ENCODE results near the gene FBXO31.

FBXO31 gene

DNA sequence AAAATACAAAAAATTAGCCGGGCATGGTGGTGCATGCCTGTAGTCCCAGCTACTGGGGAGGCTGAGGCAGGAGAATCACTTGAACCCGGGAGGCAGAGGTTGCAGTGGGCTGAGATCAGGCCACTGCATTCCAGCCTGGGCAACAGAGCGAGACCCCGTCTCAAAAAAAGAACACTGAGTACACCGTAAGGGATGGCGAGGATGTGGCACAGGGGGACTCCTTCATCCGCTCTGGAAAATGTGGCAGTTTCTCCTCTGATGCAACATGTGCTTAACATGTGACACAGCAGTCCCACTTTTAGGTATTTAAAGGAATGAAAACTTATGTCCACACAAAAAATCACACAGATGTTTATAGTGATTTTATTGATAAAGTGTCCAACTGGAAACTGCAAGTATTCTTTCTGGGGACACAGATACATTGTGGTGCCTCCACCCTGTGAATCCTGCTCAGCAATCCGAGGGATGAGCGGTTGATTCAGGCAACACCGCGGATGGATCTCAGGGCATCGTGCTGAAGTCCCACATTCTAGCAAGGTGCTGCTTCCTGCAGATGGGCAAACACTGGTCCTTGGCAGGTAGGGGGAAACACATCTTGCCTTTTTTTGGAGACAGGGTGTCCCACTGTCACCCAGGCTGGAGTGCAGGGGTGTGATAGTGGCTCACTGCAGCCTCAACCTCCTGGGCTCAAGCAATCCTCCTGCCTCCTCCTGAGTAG, 62.9 kb downstream of the FBXO31 start:
- WGBS, 2 donors (ENCODE audit: extremely low coverage in 2 of 2, insufficient read length in 2 of 2, insufficient replicate concordance in 1 of 2) = no CpG with 5 or more reads among the region's 12 CpGs
- H3K14ac ChIP-seq (ENCODE audit: low read length) = no peak overlapping the region
- no peak overlapping the region for H4K91ac ChIP-seq (ENCODE audit: low read depth, low read length, poor library complexity)
- no peak overlapping the region for H3K9ac ChIP-seq (ENCODE audit: low read depth, low read length, poor library complexity)
- H2BK120ac ChIP-seq (ENCODE audit: low read depth, low read length) = no peak overlapping the region
- no peak overlapping the region for H2AFZ ChIP-seq (ENCODE audit: low read length)
- no peak overlapping the region for H2BK15ac ChIP-seq (ENCODE audit: low read length)
- peak overlapping the region in 1 of 2 donors; percentile 41 for H3K4me3 ChIP-seq (ENCODE audit: low read length in 2 of 2)
- no peak overlapping the region for H3K23ac ChIP-seq (ENCODE audit: low read depth, low read length, poor library complexity)
- H3K36me3 ChIP-seq (replicated peaks in 1 of 2; ENCODE audit: control insufficient read depth in 2 of 2, insufficient read depth in 2 of 2, low read length in 2 of 2) = peaks cover 4 to 11% of the 10 kb centered on the region in 2 donors
- H3K9me3 ChIP-seq (replicated peaks in 1 of 2; ENCODE audit: control insufficient read depth in 2 of 2, insufficient read depth in 1 of 2, low read depth in 1 of 2, low read length in 2 of 2) = no peaks in the 10 kb centered on the region
- H3K4ac ChIP-seq (ENCODE audit: low read length) = no peak overlapping the region
- H2BK12ac ChIP-seq (ENCODE audit: low read length) = no peak overlapping the region
- H2BK5ac ChIP-seq (ENCODE audit: low read length) = no peak overlapping the region
- H3K79me1 ChIP-seq (ENCODE audit: low read depth, low read length) = peaks cover 12% of the 10 kb centered on the region
- no peak for DNase-seq (ENCODE audit: low spot score)
- H3K27ac ChIP-seq (replicated peaks; ENCODE audit: low read length) = no peak overlapping the region
- no peak overlapping the region for H2AK5ac ChIP-seq (ENCODE audit: low read depth, low read length)
- H4K8ac ChIP-seq (ENCODE audit: low read depth, low read length) = no peak overlapping the region
- peaks cover 5 to 12% of the 10 kb centered on the region in 2 donors for H3K4me1 ChIP-seq (ENCODE audit: control insufficient read depth in 2 of 2, insufficient read depth in 1 of 2, low read depth in 1 of 2, low read length in 2 of 2)
- H3K27me3 ChIP-seq (ENCODE audit: control insufficient read depth in 3 of 3, insufficient read depth in 3 of 3, low read depth in 1 of 3, low read length in 3 of 3) = no peaks in the 10 kb centered on the region
- no peak overlapping the region for H3K18ac ChIP-seq (ENCODE audit: low read length)
- no peak overlapping the region for H3K4me2 ChIP-seq (ENCODE audit: insufficient read depth, low read length, poor library complexity, severe bottlenecking)

GRCh38 chr16:87319997-87320491, 63.5 kb downstream of the FBXO31 start:
- peak overlapping the region; percentile 52 for H3K23ac ChIP-seq (ENCODE audit: low read depth, low read length, poor library complexity)
- no CpG with 5 or more reads among the region's 7 CpGs for whole genome bisulfite sequencing, 2 donors (ENCODE audit: extremely low coverage in 2 of 2, insufficient read length in 2 of 2, insufficient replicate concordance in 1 of 2)

DNA sequence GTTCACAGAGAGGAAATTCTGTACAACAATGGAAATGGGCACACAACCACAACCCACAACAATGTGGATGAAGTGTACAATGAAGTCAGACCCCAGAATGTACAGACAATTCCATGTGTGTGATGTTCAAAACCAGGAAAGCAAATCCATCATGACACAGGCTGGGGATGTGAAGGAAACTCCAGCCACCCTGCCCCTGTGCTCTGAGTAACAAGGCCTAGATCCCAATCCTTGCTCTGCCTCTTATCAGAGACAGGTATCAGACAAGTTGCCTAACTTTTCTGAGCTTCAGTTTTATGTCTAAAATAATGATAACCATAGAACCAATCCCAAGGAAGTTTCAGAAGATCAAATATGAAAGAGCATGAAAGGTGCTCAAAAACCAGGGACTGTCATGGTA, 64.6 kb downstream of the FBXO31 start:
- H3K27me3 ChIP-seq (ENCODE audit: control insufficient read depth in 3 of 3, insufficient read depth in 3 of 3, low read depth in 1 of 3, low read length in 3 of 3) = no peaks in the 10 kb centered on the region
- peak overlapping the region in 1 of 2 donors; percentile 98 for H3K4me3 ChIP-seq (ENCODE audit: low read length in 2 of 2)

More at GRCh38 chr16:87319997-87320491, 63.5 kb downstream of the FBXO31 start:
- H3K27ac ChIP-seq (replicated peaks; ENCODE audit: low read length) = no peak overlapping the region
- H3K4me3 ChIP-seq (ENCODE audit: low read length in 2 of 2) = no peak overlapping the region
- H3K9ac ChIP-seq (ENCODE audit: low read depth, low read length, poor library complexity) = no peak overlapping the region
- H2AK5ac ChIP-seq (ENCODE audit: low read depth, low read length) = no peak overlapping the region
- H3K4ac ChIP-seq (ENCODE audit: low read length) = no peak overlapping the region
- no peak overlapping the region for H4K8ac ChIP-seq (ENCODE audit: low read depth, low read length)
- H3K9me3 ChIP-seq (replicated peaks in 1 of 2; ENCODE audit: control insufficient read depth in 2 of 2, insufficient read depth in 1 of 2, low read depth in 1 of 2, low read length in 2 of 2) = no peaks in the 10 kb centered on the region
- no peak overlapping the region for H3K4me2 ChIP-seq (ENCODE audit: insufficient read depth, low read length, poor library complexity, severe bottlenecking)
- no peak overlapping the region for H2BK12ac ChIP-seq (ENCODE audit: low read length)
- H3K79me1 ChIP-seq (ENCODE audit: low read depth, low read length) = peaks cover 10% of the 10 kb centered on the region
- H3K14ac ChIP-seq (ENCODE audit: low read length) = no peak overlapping the region
- no peak overlapping the region for H2AFZ ChIP-seq (ENCODE audit: low read length)
- no peak overlapping the region for H2BK5ac ChIP-seq (ENCODE audit: low read length)
- peaks cover 4 to 11% of the 10 kb centered on the region in 2 donors for H3K36me3 ChIP-seq (replicated peaks in 1 of 2; ENCODE audit: control insufficient read depth in 2 of 2, insufficient read depth in 2 of 2, low read length in 2 of 2)
- no peak overlapping the region for H2BK120ac ChIP-seq (ENCODE audit: low read depth, low read length)
- H2BK15ac ChIP-seq (ENCODE audit: low read length) = no peak overlapping the region
- DNase-seq (ENCODE audit: low spot score) = no peak
- no peaks in the 10 kb centered on the region for H3K27me3 ChIP-seq (ENCODE audit: control insufficient read depth in 3 of 3, insufficient read depth in 3 of 3, low read depth in 1 of 3, low read length in 3 of 3)
- H3K18ac ChIP-seq (ENCODE audit: low read length) = no peak overlapping the region
- H3K4me1 ChIP-seq (ENCODE audit: control insufficient read depth in 2 of 2, insufficient read depth in 1 of 2, low read depth in 1 of 2, low read length in 2 of 2) = peaks cover 5 to 12% of the 10 kb centered on the region in 2 donors
- no peak overlapping the region for H4K91ac ChIP-seq (ENCODE audit: low read depth, low read length, poor library complexity)

DNA sequence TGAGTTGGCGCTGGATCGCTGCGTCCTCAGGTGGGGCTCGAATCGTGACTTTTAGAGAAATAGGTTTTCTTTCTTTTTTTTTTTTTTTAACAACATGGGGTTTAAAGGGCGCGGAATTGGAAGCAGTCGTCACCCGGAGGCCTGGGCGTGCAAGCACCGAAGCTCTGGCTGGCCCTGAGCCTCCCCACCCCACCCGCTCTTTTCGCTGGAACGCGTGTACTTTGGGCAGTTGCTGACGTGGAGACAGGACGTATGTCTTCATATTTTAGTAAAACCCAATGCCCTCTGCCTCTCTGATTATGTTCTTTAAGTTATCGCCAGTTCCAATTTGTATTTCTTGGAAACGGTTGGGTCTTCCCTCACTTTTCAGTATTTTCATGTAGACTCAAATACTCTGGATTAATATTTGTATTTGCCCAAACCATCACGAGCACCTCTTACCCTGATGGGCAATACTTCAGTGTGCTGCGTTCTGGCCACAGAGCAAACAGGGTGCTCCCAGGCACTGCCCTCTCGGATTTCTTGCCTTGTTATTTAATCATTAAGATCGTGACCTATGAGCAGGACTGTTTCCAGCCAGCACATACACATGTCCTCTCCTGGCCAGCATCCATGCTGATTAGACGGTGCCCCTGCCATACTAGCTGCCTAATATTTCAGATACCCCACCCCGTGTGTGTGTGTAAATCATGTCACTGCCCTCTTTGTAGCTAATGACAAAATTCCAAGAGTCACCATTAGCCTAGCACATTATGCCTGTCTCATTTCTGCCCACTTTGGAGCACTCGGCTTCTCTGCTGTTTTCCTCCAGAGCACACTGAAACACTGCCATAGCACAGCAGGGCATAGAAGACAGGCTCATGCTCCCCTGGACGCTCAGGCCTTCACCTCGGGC, 65.6 kb downstream of the FBXO31 start:
- Histone ChIP-seq H2BK120ac (ENCODE audit: low read depth, low read length) (no peak overlapping the region), H3K23ac (ENCODE audit: low read depth, low read length, poor library complexity) (no peak overlapping the region), H2BK5ac (ENCODE audit: low read length) (peak overlapping the region; percentile 91), H3K9me3 (replicated peaks in 1 of 2; ENCODE audit: control insufficient read depth in 2 of 2, insufficient read depth in 1 of 2, low read depth in 1 of 2, low read length in 2 of 2) (no peaks in the 10 kb centered on the region), H4K8ac (ENCODE audit: low read depth, low read length) (no peak overlapping the region), H4K91ac (ENCODE audit: low read depth, low read length, poor library complexity) (peak overlapping the region; percentile 56), H3K79me1 (ENCODE audit: low read depth, low read length) (peaks cover 8% of the 10 kb centered on the region), H2AFZ (ENCODE audit: low read length) (peak overlapping the region; percentile 95), H3K9ac (ENCODE audit: low read depth, low read length, poor library complexity) (peak overlapping the region; percentile 83), H3K4me2 (ENCODE audit: insufficient read depth, low read length, poor library complexity, severe bottlenecking) (peak overlapping the region; percentile 65), H2BK15ac (ENCODE audit: low read length) (no peak overlapping the region), H2BK12ac (ENCODE audit: low read length) (no peak overlapping the region), H3K4me1 (ENCODE audit: control insufficient read depth in 2 of 2, insufficient read depth in 1 of 2, low read depth in 1 of 2, low read length in 2 of 2) (peaks cover 5 to 8% of the 10 kb centered on the region in 2 donors), H3K18ac (ENCODE audit: low read length) (peak overlapping the region; percentile 98), H3K27me3 (ENCODE audit: control insufficient read depth in 3 of 3, insufficient read depth in 3 of 3, low read depth in 1 of 3, low read length in 3 of 3) (no peaks in the 10 kb centered on the region), H2AK5ac (ENCODE audit: low read depth, low read length) (peak overlapping the region; percentile 36), H3K14ac (ENCODE audit: low read length) (no peak overlapping the region), H3K4ac (ENCODE audit: low read length) (no peak overlapping the region), H3K36me3 (replicated peaks in 1 of 2; ENCODE audit: control insufficient read depth in 2 of 2, insufficient read depth in 2 of 2, low read length in 2 of 2) (peaks cover 4 to 11% of the 10 kb centered on the region in 2 donors), H3K27ac (replicated peaks; ENCODE audit: low read length) (no peak overlapping the region), H3K4me3 (ENCODE audit: low read length in 2 of 2) (peak overlapping the region; percentile 94 to 98)
- WGBS, 2 donors (ENCODE audit: extremely low coverage in 2 of 2, insufficient read length in 2 of 2, insufficient replicate concordance in 1 of 2) = no CpG with 5 or more reads among the region's 28 CpGs
- DNase-seq (ENCODE audit: low spot score) = no peak

More for the DNA sequence above, 64.6 kb downstream of the FBXO31 start:
- DNase-seq (ENCODE audit: low spot score) = no peak
- peaks cover 8% of the 10 kb centered on the region for H3K79me1 ChIP-seq (ENCODE audit: low read depth, low read length)
- H3K18ac ChIP-seq (ENCODE audit: low read length) = no peak overlapping the region
- peaks cover 4 to 11% of the 10 kb centered on the region in 2 donors for H3K36me3 ChIP-seq (replicated peaks in 1 of 2; ENCODE audit: control insufficient read depth in 2 of 2, insufficient read depth in 2 of 2, low read length in 2 of 2)
- H2BK5ac ChIP-seq (ENCODE audit: low read length) = no peak overlapping the region
- no peak overlapping the region for H3K4ac ChIP-seq (ENCODE audit: low read length)
- no peak overlapping the region for H2BK12ac ChIP-seq (ENCODE audit: low read length)
- no peak overlapping the region for H2BK15ac ChIP-seq (ENCODE audit: low read length)
- H2AK5ac ChIP-seq (ENCODE audit: low read depth, low read length) = no peak overlapping the region
- H3K9ac ChIP-seq (ENCODE audit: low read depth, low read length, poor library complexity) = no peak overlapping the region
- H3K14ac ChIP-seq (ENCODE audit: low read length) = no peak overlapping the region
- peaks cover 5 to 8% of the 10 kb centered on the region in 2 donors for H3K4me1 ChIP-seq (ENCODE audit: control insufficient read depth in 2 of 2, insufficient read depth in 1 of 2, low read depth in 1 of 2, low read length in 2 of 2)
- no peak overlapping the region for H2BK120ac ChIP-seq (ENCODE audit: low read depth, low read length)
- no peak overlapping the region for H3K27ac ChIP-seq (replicated peaks; ENCODE audit: low read length)
- H4K91ac ChIP-seq (ENCODE audit: low read depth, low read length, poor library complexity) = no peak overlapping the region
- H2AFZ ChIP-seq (ENCODE audit: low read length) = no peak overlapping the region
- no peak overlapping the region for H3K4me2 ChIP-seq (ENCODE audit: insufficient read depth, low read length, poor library complexity, severe bottlenecking)
- H4K8ac ChIP-seq (ENCODE audit: low read depth, low read length) = no peak overlapping the region
- H3K9me3 ChIP-seq (replicated peaks in 1 of 2; ENCODE audit: control insufficient read depth in 2 of 2, insufficient read depth in 1 of 2, low read depth in 1 of 2, low read length in 2 of 2) = no peaks in the 10 kb centered on the region
- no peak overlapping the region for H3K23ac ChIP-seq (ENCODE audit: low read depth, low read length, poor library complexity)
